ENCODE data around the gene LRRC49.

- no peak for TF ChIP-seq CTCF (IDR thresholded peaks at IDR 0.05)
- no peak for TF ChIP-seq POLR2A (IDR thresholded peaks at IDR 0.05)
Measured at GRCh38 chr15:70845602-70846360, 46.8 kb upstream of the LRRC49 start.
